Peyer's patch (tissue), 4 donors: ENCODE measurements around the gene EYS. TPM values are rescaled to one million over a fixed set of nuclear protein-coding genes. Genes with fewer than 3 reads are reported as not detected.

Experiments used
- DNase-seq, 3 donors: peaks; one replicate each; pipeline ENCODE4 v3.0.0-alpha.2; 2017 to 2019
- H3K27ac ChIP-seq, 4 donors: fragments of 200-600 bp; sonication (generic); one replicate each; pipeline ENCODE4 v1.5.1; 2016 to 2019
- H3K27me3 ChIP-seq, 2 donors: fragments of 200-600 bp; sonication (generic); one replicate each; pipeline ENCODE4 v1.5.1; 2019
- H3K36me3 ChIP-seq, 3 donors: fragments of 200-600 bp; sonication (generic); one replicate each; pipeline ENCODE4 v1.5.1; 2016 to 2019
- H3K4me1 ChIP-seq, 4 donors: fragments of 200-600 bp; sonication (generic); one replicate each; pipeline ENCODE4 v1.5.1; 2016 to 2019
- H3K4me3 ChIP-seq, 4 donors: fragments of 200-600 bp; sonication (generic); 1 replicate in 3 of 4; 2 replicates in 1 of 4; pipeline ENCODE4 v1.5.1; 2016 to 2019; ENCODE audit warnings: mild to moderate bottlenecking in 1 of 4
- H3K9me3 ChIP-seq, 4 donors: fragments of 200-600 bp; sonication (generic); one replicate each; pipeline ENCODE4 v1.5.1; 2016 to 2019; ENCODE audit warnings: mild to moderate bottlenecking in 1 of 4
- POLR2A ChIP-seq, 2 donors: fragments of 450-650 bp; IDR thresholded peaks; one replicate each; pipeline ENCODE4 v1.5.1; 2017; ENCODE audit warnings: antibody characterized with exemption in 2 of 2, mild to moderate bottlenecking in 2 of 2, moderate library complexity in 2 of 2
- total RNA-seq, 4 donors: library from RNA; depleted of rRNA; stranded (reverse); fragments of >200 nt; gene quantifications; one replicate each; pipeline ENCODE4 v1.1.0, GENCODE V29; 2016
- TF ChIP-seq, protein P1 (sequence below), 6 experiments: fragments of 450-650 bp in 4 of 6; fragments of 200-600 bp in 2 of 6; sonication (generic) in 1 of 6; IDR thresholded peaks; one replicate each; pipeline ENCODE4 v1.5.1; 2017 to 2019; ENCODE audit warnings: antibody characterized with exemption in 6 of 6, mild to moderate bottlenecking in 3 of 6, moderate library complexity in 1 of 6

Gene EYS
- total RNA-seq, 4 donors from 2014 or later, result 0.13 to 1.5 (median 0.35) TPM; not detected in 1

DNA sequence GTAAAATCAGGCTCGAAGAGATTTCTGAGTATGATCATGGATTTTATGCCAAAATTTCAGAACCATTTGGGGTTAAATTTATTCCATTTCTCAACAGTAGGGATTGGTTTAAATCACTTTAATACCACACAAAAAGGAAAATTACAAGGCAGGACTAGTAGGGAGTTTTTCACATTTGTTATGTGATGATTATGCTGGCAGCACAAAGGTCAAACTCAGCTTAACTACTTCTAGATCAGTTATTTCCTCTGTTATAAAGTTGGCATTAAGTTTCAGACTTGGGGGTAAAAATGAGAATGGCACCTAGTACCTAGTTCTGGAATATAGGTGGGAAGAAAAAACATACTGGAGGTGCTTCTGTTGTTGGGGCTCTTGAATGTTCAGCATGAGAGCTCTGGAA is 2031.9 kb downstream of the EYS start:
- H3K27ac ChIP-seq, result peak overlapping the region in 2 of 4 donors; percentile 35 to 42
- peak overlapping the region in 1 of 4 donors; percentile 5 for H3K4me3 ChIP-seq
- no peaks in the 10 kb centered on the region for H3K9me3 ChIP-seq
- H3K36me3 ChIP-seq, result peaks cover 0 to 4% (median 0%) of the 10 kb centered on the region in 3 donors
- no peak for DNase-seq
- TF ChIP-seq, protein P1, sequence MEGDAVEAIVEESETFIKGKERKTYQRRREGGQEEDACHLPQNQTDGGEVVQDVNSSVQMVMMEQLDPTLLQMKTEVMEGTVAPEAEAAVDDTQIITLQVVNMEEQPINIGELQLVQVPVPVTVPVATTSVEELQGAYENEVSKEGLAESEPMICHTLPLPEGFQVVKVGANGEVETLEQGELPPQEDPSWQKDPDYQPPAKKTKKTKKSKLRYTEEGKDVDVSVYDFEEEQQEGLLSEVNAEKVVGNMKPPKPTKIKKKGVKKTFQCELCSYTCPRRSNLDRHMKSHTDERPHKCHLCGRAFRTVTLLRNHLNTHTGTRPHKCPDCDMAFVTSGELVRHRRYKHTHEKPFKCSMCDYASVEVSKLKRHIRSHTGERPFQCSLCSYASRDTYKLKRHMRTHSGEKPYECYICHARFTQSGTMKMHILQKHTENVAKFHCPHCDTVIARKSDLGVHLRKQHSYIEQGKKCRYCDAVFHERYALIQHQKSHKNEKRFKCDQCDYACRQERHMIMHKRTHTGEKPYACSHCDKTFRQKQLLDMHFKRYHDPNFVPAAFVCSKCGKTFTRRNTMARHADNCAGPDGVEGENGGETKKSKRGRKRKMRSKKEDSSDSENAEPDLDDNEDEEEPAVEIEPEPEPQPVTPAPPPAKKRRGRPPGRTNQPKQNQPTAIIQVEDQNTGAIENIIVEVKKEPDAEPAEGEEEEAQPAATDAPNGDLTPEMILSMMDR (IDR thresholded peaks at IDR 0.05), result no peak
- no peak for TF ChIP-seq POLR2A (IDR thresholded peaks at IDR 0.05)
- peaks cover 0 to 46% (median 13%) of the 10 kb centered on the region in 4 donors for H3K4me1 ChIP-seq
- no peaks in the 10 kb centered on the region for H3K27me3 ChIP-seq

DNA sequence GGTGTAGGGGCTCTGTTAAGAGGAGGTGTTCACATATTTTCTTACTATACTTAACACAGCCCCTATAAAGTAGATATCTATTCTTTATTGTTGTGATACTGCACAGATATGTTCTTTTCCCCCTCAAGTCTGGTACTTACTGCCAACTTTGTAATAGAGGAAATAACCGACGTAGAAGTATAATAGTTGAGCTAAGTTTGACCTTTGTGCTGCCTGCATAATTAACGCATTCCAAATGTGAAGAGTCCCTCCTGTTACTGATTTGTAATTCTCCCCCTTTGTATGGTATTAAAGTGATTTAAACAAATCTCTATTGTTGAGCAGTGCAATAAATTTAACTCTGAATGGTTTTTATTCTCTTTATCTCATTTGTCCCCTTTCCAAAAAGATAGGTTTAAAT is 2032.4 kb downstream of the EYS start:
- Histone ChIP-seq H3K4me3 (peak overlapping the region in 1 of 4 donors; percentile 5), H3K27ac (peak overlapping the region in 2 of 4 donors; percentile 35 to 42), H3K9me3 (no peaks in the 10 kb centered on the region), H3K4me1 (peaks cover 0 to 46% (median 13%) of the 10 kb centered on the region in 4 donors), H3K27me3 (no peaks in the 10 kb centered on the region), H3K36me3 (no peaks in the 10 kb centered on the region)
- TF ChIP-seq, protein P1 (IDR thresholded peaks at IDR 0.05), result no peak
- TF ChIP-seq POLR2A (IDR thresholded peaks at IDR 0.05), result no peak
- DNase-seq, result no peak

DNA sequence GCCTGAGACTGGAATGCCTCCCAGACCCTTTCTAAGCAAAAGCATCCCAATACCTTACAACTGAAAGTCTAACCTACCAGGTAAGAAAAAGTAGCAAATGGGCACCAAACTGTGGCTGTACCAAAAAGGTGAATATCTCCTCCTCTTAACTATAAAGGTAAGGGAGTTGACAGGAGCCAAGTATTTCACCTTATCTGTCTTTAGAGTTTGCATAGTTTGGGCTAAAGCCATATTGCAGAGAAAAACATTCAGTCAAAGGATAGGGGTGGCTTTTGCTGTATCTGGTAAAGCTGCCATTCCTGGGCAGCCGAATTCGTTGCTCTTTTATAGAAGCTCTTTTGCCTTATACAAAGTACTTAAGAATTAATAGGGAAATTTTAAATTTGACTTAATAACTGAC is 2033.3 kb downstream of the EYS start:
- H3K9me3 ChIP-seq, result no peaks in the 10 kb centered on the region
- TF ChIP-seq POLR2A (IDR thresholded peaks at IDR 0.05), result no peak
- H3K36me3 ChIP-seq, result no peaks in the 10 kb centered on the region
- H3K27me3 ChIP-seq, result no peaks in the 10 kb centered on the region
- H3K4me3 ChIP-seq, result no peak overlapping the region
- no peak overlapping the region for H3K27ac ChIP-seq
- no peak for DNase-seq
- H3K4me1 ChIP-seq, result peaks cover 0 to 46% (median 13%) of the 10 kb centered on the region in 4 donors

DNA sequence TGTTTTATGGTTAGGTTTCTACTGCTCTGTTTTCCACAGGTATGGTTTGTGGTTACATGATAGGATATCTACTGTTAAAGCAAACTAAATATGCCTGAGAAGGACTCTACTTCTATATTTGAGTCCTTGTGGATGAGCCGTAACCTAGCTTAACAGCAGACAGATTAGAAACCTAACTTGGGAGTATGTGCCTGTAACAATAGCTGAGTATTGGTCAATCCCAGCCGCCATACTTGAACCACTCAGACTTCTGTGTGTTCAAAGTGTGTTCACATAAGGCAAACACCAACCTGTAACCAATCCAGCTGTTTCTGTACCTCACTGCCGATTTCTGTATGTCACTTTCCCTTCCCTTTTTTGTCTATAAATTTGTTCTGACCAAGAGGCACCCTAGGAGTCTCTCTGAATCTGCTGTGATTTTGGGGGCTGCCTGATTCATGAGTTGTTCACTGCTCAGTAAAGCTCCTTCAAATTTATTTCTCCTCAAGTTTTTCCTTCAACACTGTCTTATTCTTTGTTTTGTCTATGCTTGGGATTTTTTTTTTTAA is 2034.4 kb downstream of the EYS start:
- no peaks in the 10 kb centered on the region for H3K9me3 ChIP-seq
- no peaks in the 10 kb centered on the region for H3K36me3 ChIP-seq
- DNase-seq, result no peak
- no peak overlapping the region for H3K4me3 ChIP-seq
- TF ChIP-seq POLR2A (IDR thresholded peaks at IDR 0.05), result no peak
- TF ChIP-seq, protein P1 (IDR thresholded peaks at IDR 0.05), result no peak
- no peaks in the 10 kb centered on the region for H3K27me3 ChIP-seq
- H3K27ac ChIP-seq, result no peak overlapping the region
- H3K4me1 ChIP-seq, result peaks cover 0 to 43% (median 13%) of the 10 kb centered on the region in 4 donors

DNA sequence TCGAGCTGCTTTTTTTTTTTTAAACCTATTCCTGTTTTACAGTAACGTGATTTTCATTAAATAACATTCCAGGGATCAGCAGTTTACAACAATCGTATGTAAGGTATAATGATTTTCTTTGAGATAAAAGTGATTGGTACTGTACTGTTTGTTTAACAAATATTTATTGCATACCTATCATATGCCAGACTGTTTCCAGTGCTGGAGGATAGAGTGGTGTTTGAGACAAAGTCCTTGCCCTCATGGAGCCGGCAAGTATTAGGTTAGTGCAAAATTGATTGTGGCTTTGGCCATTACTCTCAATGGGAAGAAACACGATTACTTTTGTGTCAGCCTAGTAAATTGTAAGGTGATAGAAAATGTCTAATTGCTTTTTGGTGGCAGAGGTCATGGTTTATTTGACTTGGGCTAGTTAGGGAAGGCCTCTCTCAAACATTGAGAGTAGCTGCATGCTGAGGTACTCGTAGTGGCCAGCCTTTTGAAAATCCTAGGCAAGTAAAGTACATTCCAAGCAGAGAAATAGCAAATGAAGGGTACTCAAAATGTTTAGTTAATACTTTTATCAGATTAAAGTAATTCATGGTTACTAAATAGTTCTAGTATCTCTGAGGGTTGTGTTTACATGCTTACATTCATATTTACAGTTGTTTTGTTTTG is 2035.8 kb downstream of the EYS start:
- no peaks in the 10 kb centered on the region for H3K36me3 ChIP-seq
- peaks cover 0 to 29% (median 9%) of the 10 kb centered on the region in 4 donors for H3K4me1 ChIP-seq
- DNase-seq, result no peak
- no peak overlapping the region for H3K4me3 ChIP-seq
- no peaks in the 10 kb centered on the region for H3K27me3 ChIP-seq
- no peaks in the 10 kb centered on the region for H3K9me3 ChIP-seq
- H3K27ac ChIP-seq, result no peak overlapping the region
- TF ChIP-seq, protein P1 (IDR thresholded peaks at IDR 0.05), result no peak
- TF ChIP-seq POLR2A (IDR thresholded peaks at IDR 0.05), result no peak
